ENCODE results near the gene PRKN. TPM values are rescaled to one million over a fixed set of nuclear protein-coding genes. Genes with fewer than 3 reads are reported as not detected.

Gene PRKN
- total and polyA plus RNA-seq, 2 donors (not counting 3 experiments of a cell fraction or from before 2014, with no cell fraction given) = 0.06 TPM; not detected in 1

GRCh38 chr6:161830866-161831616, 896.5 kb downstream of the PRKN start:
- H3K36me3 ChIP-seq (ENCODE audit: control insufficient read depth in 2 of 2, extremely low read depth in 1 of 2, insufficient read depth in 2 of 2, low read length in 2 of 2) = no peaks in the 10 kb centered on the region
- intact Hi-C loops (cut with micrococcal nuclease) = no loop called here
- dilution Hi-C loops (cut with MboI; ENCODE audit: extremely low pct_ligation_motif_present, low sequenced_read_pairs) = no loop called here
- no peaks in the 10 kb centered on the region for H3K9me1 ChIP-seq (replicated peaks; ENCODE audit: control insufficient read depth, extremely low read depth, insufficient read depth, low read length)
- DNase-seq (ENCODE audit: low read depth, low spot score) = no peak
- no peaks in the 10 kb centered on the region for H3K4me1 ChIP-seq (ENCODE audit: control insufficient read depth, extremely low read depth, insufficient read depth, low read length)
- H3K27ac ChIP-seq (ENCODE audit: insufficient read depth, low read depth, low read length) = no peak overlapping the region
- H3K27me3 ChIP-seq (ENCODE audit: control insufficient read depth in 2 of 2, insufficient read depth in 2 of 2, low read length in 2 of 2) = no peaks in the 10 kb centered on the region
- H2AFZ ChIP-seq (ENCODE audit: low read depth, low read length) = no peak overlapping the region
- no peak for TF ChIP-seq POLR2AphosphoS5 (IDR thresholded peaks at IDR 0.05; ENCODE audit: insufficient read depth, low read depth, low read length)
- BruUV-seq (replicated peaks) = no TSS peak
- no peak overlapping the region for H3K4me3 ChIP-seq (replicated peaks in 1 of 3; ENCODE audit: insufficient read depth in 1 of 3, low read depth in 1 of 3, low read length in 3 of 3)
- H3K4me2 ChIP-seq (ENCODE audit: insufficient read depth, low read length) = no peak overlapping the region
- H4K20me1 ChIP-seq (replicated peaks; ENCODE audit: control insufficient read depth, extremely low read depth, insufficient read depth, low read length) = no peaks in the 10 kb centered on the region
- no peaks in the 10 kb centered on the region for H3K9me3 ChIP-seq (replicated peaks; ENCODE audit: control insufficient read depth, insufficient read depth, low read length)
- H3K79me2 ChIP-seq (ENCODE audit: control insufficient read depth, insufficient read depth, low read length) = no peaks in the 10 kb centered on the region
- ChIA-PET CTCF (no interaction called here), POLR2A (no interaction called here)
- no peak overlapping the region for H3K9ac ChIP-seq (replicated peaks; ENCODE audit: extremely low read depth, insufficient read depth, low read length)
- no peak for FAIRE-seq

- Histone ChIP-seq H3K27me3 (ENCODE audit: control insufficient read depth in 2 of 2, insufficient read depth in 2 of 2, low read length in 2 of 2) (no peaks in the 10 kb centered on the region), H3K9me3 (replicated peaks; ENCODE audit: control insufficient read depth, insufficient read depth, low read length) (no peaks in the 10 kb centered on the region), H3K27ac (ENCODE audit: insufficient read depth, low read depth, low read length) (no peak overlapping the region), H3K9ac (replicated peaks; ENCODE audit: extremely low read depth, insufficient read depth, low read length) (no peak overlapping the region), H3K4me3 (replicated peaks in 1 of 3; ENCODE audit: insufficient read depth in 1 of 3, low read depth in 1 of 3, low read length in 3 of 3) (no peak overlapping the region), H3K4me2 (ENCODE audit: insufficient read depth, low read length) (no peak overlapping the region), H4K20me1 (replicated peaks; ENCODE audit: control insufficient read depth, extremely low read depth, insufficient read depth, low read length) (no peaks in the 10 kb centered on the region), H3K79me2 (ENCODE audit: control insufficient read depth, insufficient read depth, low read length) (no peaks in the 10 kb centered on the region), H3K9me1 (replicated peaks; ENCODE audit: control insufficient read depth, extremely low read depth, insufficient read depth, low read length) (no peaks in the 10 kb centered on the region), H2AFZ (ENCODE audit: low read depth, low read length) (no peak overlapping the region), H3K36me3 (ENCODE audit: control insufficient read depth in 2 of 2, extremely low read depth in 1 of 2, insufficient read depth in 2 of 2, low read length in 2 of 2) (no peaks in the 10 kb centered on the region), H3K4me1 (ENCODE audit: control insufficient read depth, extremely low read depth, insufficient read depth, low read length) (no peaks in the 10 kb centered on the region)
- dilution Hi-C loops (cut with MboI; ENCODE audit: extremely low pct_ligation_motif_present, low sequenced_read_pairs) (no loop called here), intact Hi-C loops (cut with micrococcal nuclease) (no loop called here)
- BruUV-seq (replicated peaks) = no TSS peak
- POLR2A ChIA-PET = no interaction called here
- FAIRE-seq (no peak), DNase-seq (ENCODE audit: low read depth, low spot score) (no peak)
- CTCF ChIA-PET = no interaction called here
- TF ChIP-seq MYC (IDR thresholded peaks at IDR 0.05; ENCODE audit: low read depth, low read length) = no peak
- no peak for TF ChIP-seq CTCF (IDR thresholded peaks at IDR 0.05; ENCODE audit: extremely low read depth in 1 of 2, insufficient read depth in 1 of 2, low read depth in 1 of 2, low read length in 2 of 2)
- TF ChIP-seq MAX (IDR thresholded peaks at IDR 0.05; ENCODE audit: insufficient read depth, insufficient read length) = no peak
- TF ChIP-seq FOS (IDR thresholded peaks at IDR 0.05; ENCODE audit: borderline replicate concordance, insufficient read depth, low read length) = no peak
- TF ChIP-seq POLR2AphosphoS5 (IDR thresholded peaks at IDR 0.05; ENCODE audit: insufficient read depth, low read depth, low read length) = no peak
- no peak for TF ChIP-seq JUN (IDR thresholded peaks at IDR 0.05; ENCODE audit: borderline replicate concordance, insufficient read depth, insufficient read length, low read depth)
- no peak for TF ChIP-seq EZH2 (IDR thresholded peaks at IDR 0.05; ENCODE audit: borderline replicate concordance, low read depth, low read length, severe bottlenecking)
- no peak for TF ChIP-seq GATA2 (IDR thresholded peaks at IDR 0.05; ENCODE audit: insufficient read depth, insufficient read length, low read depth, low read length)
- TF ChIP-seq POLR2A (IDR thresholded peaks at IDR 0.05; ENCODE audit: low read depth, low read length) = no peak
Measured at GRCh38 chr6:161829291-161829729, 898.3 kb downstream of the PRKN start.

All from endothelial cell of umbilical vein (primary cell).